HL-60/S4 treated with phorbol 12-myristate 13-acetate at 8.2 ng/mL for 4 days and 3 days (cell line): ENCODE data around the gene SLC30A4.

ENCODE experiments used
- in situ Hi-C: fragments of 300-500 bp; cut with MboI; formaldehyde crosslinking; loops from 2 replicates; pipeline ENCODE4 v1.15.0; 2022; ENCODE audit warnings: low sequenced_read_pairs

SLC30A4 gene

GRCh38 chr15:45454814-45455213, 67.7 kb downstream of the SLC30A4 start:
- in situ Hi-C loops = no loop called here

- in situ Hi-C loops = no loop called here
Observed at GRCh38 chr15:45451265-45451664, 71.3 kb downstream of the SLC30A4 start.

- in situ Hi-C loops = no loop called here
Observed at GRCh38 chr15:45449916-45450867, 72.4 kb downstream of the SLC30A4 start.

- in situ Hi-C loops = no loop called here
Observed at GRCh38 chr15:45449395-45449794, 73.2 kb downstream of the SLC30A4 start.

GRCh38 chr15:45448066-45448915, 74.3 kb downstream of the SLC30A4 start:
- in situ Hi-C loops = no loop called here

GRCh38 chr15:45443645-45444044, 78.9 kb downstream of the SLC30A4 start:
- in situ Hi-C loops = no loop called here

- in situ Hi-C loops = no loop called here
Observed at GRCh38 chr15:45442507-45443135, 79.9 kb downstream of the SLC30A4 start.

- in situ Hi-C loops = no loop called here
Observed at GRCh38 chr15:45441686-45442085, 80.9 kb downstream of the SLC30A4 start.

GRCh38 chr15:45441036-45441435, 81.5 kb downstream of the SLC30A4 start:
- in situ Hi-C loops = no loop called here

- in situ Hi-C loops = no loop called here
Observed at GRCh38 chr15:45439521-45440260, 82.9 kb downstream of the SLC30A4 start.

- in situ Hi-C loops = no loop called here
Observed at GRCh38 chr15:45435124-45435903, 87.2 kb downstream of the SLC30A4 start.

GRCh38 chr15:45434078-45434567, 88.4 kb downstream of the SLC30A4 start:
- in situ Hi-C loops = no loop called here

- in situ Hi-C loops = no loop called here
Observed at GRCh38 chr15:45431511-45431910, 91.0 kb downstream of the SLC30A4 start.

- in situ Hi-C loops = no loop called here
Observed at GRCh38 chr15:45429941-45430792, 92.4 kb downstream of the SLC30A4 start.
